ENCODE measurements around the gene SLC12A9.

Gene SLC12A9

GRCh38 chr7:100884736-100885439 is 32.4 kb downstream of the SLC12A9 start:
- no peak for DNase-seq

- no peak for DNase-seq
These were observed 33.1 kb downstream of the SLC12A9 start for GRCh38 chr7:100885440-100886141.

- no peak for DNase-seq
These were observed 33.8 kb downstream of the SLC12A9 start for GRCh38 chr7:100886142-100886935.

- DNase-seq = no peak
These were observed 34.5 kb downstream of the SLC12A9 start for GRCh38 chr7:100886936-100887515.

- DNase-seq = no peak
These were observed 35.2 kb downstream of the SLC12A9 start for GRCh38 chr7:100887516-100888290.

- DNase-seq = no peak
These were observed 35.9 kb downstream of the SLC12A9 start for GRCh38 chr7:100888291-100888987.

GRCh38 chr7:100888988-100889750 is 36.7 kb downstream of the SLC12A9 start, which contains the start of gene UFSP1:
UFSP1 (minus strand) TSS chr7:100889715; CDS start chr7:100889271, 444 bp downstream.
- no peak for DNase-seq

- DNase-seq = no peak
These were observed 38.4 kb downstream of the SLC12A9 start for GRCh38 chr7:100890653-100891567.

GRCh38 chr7:100891568-100892247 is 39.2 kb downstream of the SLC12A9 start:
- DNase-seq = peak; percentile 30

- DNase-seq = no peak
These were observed 40.1 kb downstream of the SLC12A9 start for GRCh38 chr7:100892364-100893317.

GRCh38 chr7:100893318-100893895 is 40.9 kb downstream of the SLC12A9 start:
- DNase-seq = no peak

GRCh38 chr7:100893910-100894721 is 41.6 kb downstream of the SLC12A9 start:
- no peak for DNase-seq

- DNase-seq = no peak
These were observed 42.6 kb downstream of the SLC12A9 start for GRCh38 chr7:100894860-100895700.

GRCh38 chr7:100895701-100895955 is 43.1 kb downstream of the SLC12A9 start, which contains the start of gene ACHE:
ACHE (minus strand) TSS chr7:100895888; CDS start chr7:100894232, 1,656 bp downstream.
- no peak for DNase-seq

- no peak for DNase-seq
These were observed 43.6 kb downstream of the SLC12A9 start for GRCh38 chr7:100895956-100896731.

All from fibroblast of skin of abdomen (primary cell).